Activated CD8-positive, alpha-beta memory T cell treated with anti-CD3 and anti-CD28 coated beads, Interleukin-2, amount 50 U/mL, for 1 hour (primary cell): Measurements from ENCODE around the gene ZSCAN25.
A peak's percentile ranks its signal among the peaks of the same experiment; 100 is the strongest.
"Not testable (repeated sequence)": the region's sequence is repeated elsewhere in the genome, so short reads cannot be mapped to it uniquely, and the experiment has no call there.

Source experiments
- DNase-seq: peaks from one replicate; pipeline ENCODE4 v3.0.0-alpha.2; 2020; ENCODE audit errors: extremely low read depth

ZSCAN25 gene

DNA sequence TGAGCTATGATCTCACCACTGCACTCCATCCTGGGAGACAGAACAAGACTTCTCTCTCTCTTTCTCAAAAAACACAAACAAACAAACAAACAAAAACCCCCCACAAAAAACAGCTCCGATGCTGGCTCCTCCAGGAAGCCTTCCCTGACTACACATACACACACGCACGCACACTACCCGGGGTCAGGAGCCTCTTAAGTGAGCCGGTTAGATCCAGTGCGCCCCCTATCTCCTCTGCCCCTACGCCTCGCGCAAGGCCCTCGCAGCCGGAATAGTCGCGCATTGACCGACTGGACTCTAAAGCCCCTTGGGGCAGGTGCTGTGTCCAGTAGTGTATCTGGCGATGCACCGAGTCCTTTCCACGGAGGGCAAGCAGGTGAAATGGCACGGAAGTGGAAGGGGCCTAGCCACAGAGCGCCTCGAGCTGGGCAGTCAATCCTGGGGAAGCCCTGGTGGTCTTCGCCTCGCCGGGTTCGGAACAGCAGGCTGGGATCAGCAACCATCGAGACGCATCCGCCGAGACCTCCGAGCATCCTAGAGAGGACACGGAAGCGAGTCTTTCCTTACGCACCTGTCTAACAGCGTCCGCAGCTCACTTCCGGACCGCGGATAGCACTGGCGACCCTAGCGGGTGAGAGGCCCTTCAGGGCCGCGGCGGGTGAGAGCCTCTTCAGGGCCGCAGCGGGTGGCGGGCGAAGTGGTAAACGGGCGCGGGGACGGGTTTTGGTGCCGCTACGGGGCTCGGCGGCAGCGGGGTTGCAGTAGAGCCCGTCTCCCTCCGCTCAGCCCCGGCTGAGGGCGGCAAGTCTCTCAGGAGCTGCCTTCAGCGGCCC, at the start of gene ZSCAN25:
ZSCAN25 (plus strand) TSS at position 588 of the 833 bp plus-strand sequence. CDS start 2,661 bp downstream, outside the sequence.
- DNase-seq = peak; percentile 59

DNA sequence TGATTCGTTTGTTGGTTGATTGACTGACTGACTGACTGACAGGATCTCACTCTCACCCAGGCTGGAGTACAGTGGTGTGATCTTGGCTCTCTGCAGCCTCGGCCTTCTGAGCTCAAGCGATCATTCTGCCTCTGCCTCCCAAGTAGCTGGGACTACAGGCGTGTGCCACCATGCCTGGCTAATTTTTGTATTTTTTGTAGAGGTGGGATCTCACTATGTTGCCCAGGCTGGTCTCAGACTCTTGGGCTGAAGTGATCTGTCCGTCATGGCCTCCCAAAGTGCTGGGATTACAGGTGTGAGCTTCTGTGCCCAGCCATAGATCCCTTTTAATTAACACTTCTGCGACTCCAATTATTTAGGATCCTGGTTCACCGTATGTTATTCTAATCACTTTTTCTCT, 48.0 kb upstream of the ZSCAN25 start:
- DNase-seq = not testable (repeated sequence)

DNA sequence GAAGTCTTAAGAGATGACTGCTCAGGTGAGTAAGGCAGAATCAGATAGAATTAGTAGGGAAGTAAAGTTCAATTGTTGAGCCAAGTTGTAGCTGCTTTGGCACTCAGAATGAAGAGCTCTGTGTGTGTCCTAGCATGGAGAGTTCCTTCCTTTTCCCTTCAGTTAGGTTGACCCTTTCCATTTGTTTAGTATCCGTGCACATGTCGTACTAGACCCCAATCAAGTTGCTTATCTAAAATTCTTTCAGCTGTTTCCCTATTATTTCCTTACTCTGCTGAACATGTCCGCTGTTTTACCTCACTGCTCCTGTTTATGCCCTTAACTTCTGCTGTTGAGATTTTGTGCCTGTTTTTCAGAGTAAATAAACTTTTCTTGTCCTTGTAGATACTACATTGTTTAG, 45.0 kb upstream of the ZSCAN25 start:
- no peak for DNase-seq

DNA sequence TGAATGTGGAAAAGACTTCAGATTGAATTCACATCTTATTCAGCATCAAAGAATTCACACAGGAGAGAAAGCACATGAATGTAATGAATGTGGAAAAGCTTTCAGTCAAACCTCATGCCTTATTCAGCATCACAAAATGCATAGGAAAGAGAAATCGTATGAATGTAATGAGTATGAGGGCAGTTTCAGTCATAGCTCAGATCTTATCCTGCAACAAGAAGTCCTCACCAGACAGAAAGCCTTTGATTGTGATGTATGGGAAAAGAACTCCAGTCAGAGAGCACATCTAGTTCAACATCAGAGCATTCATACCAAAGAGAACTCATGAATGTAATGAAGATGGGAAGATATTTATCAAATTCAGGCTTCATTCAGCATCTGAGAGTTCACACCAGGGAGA, 43.5 kb upstream of the ZSCAN25 start:
- DNase-seq = no peak

DNA sequence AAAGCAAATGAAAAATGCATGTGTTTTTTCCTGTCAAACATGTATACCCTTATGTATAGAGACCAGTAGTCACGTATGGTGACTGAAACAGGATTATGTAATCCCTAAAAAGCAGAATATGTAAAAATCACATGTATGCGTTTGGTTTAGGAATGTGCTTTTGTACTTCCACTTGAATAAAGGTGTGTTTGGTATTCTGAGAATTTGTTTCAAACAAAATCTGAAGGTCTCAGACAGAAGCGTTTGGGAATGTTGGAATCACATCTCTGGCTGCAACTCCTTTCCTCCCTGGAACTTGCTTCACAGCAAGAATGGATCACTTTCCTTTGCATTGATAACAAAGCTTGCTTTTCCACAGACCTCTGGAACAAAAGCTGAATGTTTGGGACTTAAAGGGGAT, 40.5 kb upstream of the ZSCAN25 start:
- no peak for DNase-seq

DNA sequence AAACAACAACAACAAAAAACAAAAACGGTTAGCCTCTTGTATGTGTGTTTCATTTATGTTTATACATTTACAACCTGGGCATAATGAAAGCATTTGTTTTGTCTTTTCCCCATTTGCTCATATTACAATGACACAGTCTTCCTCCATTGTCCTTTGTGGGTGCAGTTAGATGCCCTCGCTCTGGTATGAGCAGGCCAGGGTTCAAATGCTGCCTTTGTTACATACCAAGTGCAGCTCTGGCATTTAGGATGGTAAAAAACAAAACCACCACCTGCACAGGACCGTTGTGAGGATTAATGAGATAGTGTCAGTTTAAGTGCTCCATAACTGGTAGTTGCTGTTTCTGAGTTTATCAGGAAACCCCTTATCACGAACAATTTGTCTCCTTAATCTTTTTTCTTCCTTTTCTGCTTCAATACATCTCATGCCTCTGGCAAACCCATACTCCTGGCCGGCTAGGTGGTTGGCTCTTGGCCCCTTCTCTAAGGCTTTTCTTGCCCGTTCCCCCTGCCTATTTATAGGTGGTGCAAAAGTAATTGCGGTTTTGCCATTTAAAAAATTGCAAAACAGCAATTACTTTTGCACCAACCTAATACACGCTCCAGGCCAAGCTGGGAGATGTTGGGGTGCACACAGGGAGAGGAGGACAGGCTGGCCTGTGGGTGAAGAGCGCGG, 37.3 kb upstream of the ZSCAN25 start:
- no peak for DNase-seq

DNA sequence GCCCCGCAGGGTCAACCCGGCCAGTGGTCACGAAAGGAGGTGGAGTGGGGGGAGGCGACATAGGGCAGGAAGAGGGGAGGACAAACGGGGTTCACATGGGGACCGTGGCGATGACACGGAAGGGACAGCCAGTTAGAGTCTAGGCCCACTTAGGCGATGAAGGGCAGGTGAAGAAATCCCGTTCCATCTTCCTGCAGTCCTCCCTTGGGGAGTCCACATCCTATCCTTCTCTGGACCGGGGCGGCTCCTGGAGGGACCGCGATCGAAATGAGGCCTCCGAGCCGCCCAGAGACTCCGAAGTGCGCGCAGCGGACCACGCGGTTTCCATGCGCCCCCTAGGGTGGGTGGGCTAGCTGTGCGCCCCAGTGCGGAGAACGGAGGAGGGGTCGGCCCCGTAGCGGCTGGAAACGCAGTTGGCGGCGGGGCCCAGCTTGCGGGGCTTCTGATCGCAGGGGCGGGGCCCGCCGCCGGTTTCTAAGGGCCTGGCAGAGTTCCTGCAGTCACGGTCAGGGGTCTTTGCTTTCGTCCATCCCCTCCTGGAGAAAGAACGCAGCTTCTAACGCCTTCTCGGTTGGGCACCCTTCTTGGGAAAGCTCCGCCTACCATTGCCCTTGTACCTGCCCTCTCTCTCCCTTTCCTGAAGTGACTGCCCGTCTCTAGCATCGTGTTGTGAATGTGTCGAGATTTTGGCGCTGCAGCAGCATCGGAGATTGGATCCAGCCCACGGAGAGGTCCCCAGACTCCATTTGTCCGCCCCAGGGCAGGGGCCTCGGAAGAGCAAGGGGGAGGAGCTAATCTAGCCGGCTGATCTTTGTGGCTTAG, 36.6 kb upstream of the ZSCAN25 start:
- no peak for DNase-seq

DNA sequence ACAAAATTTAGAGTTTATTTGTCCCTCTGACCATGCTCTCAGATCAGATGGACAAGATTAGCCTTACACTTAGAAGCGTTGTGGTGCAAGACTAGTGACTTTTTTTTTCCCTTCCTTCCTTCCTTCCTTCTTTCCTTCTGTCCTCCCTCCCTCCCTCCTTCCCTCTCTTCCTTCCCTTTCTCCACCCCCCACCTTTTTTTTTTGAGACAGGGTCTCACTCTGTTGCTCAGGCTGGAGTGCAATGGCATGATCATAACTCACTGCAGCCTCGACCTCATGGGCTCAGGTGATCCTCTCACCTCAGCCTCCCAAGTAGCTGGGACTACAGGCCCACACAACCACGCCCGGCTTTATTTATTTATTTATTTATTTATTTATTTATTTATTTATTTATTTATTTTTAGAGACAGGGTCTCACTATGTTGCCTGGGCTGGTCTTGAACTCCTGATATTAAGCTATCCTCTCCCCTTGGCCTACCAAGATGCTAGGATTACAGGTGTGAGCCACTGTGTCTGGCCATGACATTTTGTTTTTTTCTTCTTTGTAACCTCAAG, 35.9 kb upstream of the ZSCAN25 start:
- DNase-seq = not testable (repeated sequence)

DNA sequence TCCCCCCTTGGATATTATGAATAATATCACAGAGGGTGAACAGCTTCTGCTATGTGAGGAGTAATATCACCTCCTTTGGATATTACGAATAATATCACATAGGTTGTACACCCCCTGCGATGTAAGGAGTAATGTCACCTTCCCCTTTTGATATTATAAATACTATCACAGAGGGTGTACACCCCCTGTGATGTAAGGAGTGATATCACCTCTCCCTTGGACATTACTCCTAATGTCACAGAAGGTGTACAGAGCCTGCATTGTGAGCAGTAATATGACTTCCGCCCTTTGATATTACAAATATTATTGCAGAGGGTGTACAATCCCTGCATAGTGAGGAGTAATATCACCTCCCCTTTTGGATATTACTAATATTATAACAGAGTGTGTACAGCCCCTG, 27.9 kb upstream of the ZSCAN25 start:
- no peak for DNase-seq

DNA sequence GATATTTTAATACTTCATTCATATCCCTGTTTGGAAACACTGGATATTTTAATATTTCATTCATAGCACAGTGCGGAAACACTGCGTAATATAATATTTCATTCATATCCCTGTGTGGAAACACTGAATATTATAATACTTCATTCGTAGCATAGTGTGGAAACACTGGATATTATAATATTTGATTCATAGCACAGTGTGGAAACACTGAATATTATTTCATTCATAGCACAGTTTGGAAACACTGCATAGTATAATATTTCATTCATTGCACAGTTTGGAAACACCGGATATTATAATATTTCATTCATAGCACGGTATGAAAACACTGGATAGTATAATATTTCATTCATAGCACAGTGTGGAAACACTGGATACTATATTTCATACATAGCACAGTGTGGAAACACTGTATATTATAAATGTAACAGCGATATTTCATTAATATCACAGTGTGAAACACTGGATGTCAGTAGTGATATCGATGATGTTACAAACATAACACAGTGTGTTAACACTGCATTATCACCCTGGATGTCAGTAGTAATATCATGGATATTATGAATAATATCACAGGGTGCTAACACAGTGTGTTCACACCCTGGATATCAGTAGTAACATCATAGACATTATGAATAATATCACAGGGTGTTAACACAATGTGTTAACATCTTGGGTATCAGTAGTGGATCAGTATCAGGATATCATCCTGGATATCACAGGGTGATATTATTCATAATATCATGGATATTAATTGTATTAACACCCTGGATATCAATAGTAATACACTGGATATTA, 21.6 kb upstream of the ZSCAN25 start:
- no peak for DNase-seq

DNA sequence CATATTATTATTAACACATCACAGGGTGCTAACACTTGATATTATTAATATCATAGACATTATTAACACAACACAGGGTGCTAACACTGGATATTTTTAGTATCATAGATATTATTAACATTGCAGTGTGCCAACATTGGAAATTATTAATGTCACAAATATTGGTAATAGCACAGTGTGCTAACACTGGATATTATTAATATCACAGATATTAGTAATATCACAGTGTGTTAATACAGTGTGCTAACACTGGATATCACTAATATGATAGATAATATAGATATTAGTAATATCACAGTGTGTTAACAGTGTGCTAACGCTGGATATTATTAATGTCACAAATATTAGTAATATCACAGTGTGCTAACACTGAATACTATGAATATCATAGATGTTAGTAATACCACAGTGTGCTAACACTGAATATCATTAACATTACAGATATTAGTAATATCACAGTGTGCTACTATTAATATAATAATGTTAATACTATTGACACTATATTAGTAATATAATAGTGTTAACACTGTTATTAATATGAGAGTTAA, 20.3 kb upstream of the ZSCAN25 start:
- DNase-seq = no peak

DNA sequence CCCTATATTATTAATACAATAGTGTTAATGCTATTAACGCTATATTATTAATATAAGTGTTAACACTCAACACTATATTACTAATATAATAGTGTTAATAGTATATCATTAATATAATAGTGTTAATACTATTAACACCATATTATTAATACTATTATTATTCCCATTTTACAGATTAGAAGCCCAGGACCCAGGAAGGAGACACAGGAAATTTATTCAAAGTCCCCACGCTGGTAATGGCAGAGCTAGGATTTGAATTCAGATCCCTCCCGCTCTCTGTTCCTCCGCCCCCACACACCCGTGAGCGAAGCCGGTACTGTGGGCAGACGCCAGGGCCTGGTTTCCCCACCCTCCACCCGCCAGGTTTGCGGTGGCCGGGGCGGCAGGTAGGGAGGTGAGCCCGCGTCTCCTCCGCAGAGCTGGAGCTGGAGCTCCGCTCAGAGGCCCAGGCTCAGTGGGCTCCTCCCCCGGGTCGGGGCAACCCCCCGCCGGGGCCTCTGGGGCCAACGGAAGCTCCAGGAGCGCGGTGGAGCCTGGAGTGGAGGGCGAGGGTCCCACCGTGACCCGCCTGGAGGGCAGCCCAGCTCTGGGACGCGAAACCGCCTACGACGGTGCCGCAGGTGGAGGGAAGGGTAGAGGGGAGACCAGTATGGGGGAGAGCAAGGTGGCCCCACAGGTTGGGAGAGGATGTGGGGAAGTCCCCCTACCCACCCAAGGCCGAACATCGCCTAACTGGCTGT, 18.8 kb upstream of the ZSCAN25 start, which contains the start of gene TMEM225B:
TMEM225B (plus strand) TSS at position 506 of the 740 bp plus-strand sequence. CDS start 6,122 bp downstream, outside the sequence.
- DNase-seq = no peak

DNA sequence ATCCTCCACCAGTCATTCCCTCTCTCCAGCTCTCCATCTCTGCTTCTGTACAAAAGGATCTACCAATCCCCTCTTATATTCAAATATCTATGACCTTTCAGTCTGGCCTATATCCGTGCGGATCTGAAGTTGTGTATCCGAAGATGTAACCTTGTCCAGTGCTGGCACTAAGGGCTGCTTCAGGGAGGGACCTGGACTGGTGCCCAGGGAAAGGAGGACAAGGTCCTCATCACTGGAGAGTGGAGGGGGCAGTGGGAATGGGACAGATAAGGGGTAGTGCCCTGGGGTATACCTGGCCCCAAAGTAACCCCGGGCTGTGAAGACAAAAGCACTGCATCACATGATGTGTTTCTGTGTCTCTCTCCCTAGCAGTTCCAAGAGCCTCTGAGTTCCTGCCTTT, 16.9 kb upstream of the ZSCAN25 start:
- no peak for DNase-seq

DNA sequence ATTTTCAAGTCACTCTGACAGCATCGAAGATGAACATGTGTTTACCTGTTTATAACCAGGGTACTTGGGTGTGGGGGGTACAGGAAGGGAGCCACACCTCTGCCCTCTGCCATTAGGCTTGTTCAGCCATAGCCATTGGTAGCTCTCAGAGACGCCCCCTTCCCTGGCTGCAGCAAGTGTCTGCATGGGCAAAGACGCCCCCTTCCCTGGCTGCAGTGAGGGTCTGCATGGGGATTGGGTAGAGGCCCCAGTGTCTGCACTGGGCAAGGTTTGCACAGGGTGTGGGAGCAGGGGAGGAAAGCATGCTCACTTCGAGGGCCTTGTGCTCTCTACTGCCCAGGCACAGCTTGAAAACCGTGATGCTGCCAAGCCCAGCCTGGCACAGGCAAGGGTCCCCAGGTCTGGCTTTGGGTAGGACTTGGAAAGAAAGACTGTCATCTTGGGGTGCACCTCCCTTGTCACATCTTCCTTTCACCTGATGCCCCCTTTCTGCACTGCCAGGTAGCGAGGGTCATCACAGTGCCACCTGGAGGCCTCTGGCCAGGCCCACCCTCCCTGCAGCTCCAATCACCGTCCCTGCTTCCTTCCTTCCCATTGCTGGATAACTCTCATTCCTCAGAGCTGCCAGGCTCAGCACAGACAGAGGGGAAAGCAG, 15.0 kb upstream of the ZSCAN25 start:
- no peak for DNase-seq

DNA sequence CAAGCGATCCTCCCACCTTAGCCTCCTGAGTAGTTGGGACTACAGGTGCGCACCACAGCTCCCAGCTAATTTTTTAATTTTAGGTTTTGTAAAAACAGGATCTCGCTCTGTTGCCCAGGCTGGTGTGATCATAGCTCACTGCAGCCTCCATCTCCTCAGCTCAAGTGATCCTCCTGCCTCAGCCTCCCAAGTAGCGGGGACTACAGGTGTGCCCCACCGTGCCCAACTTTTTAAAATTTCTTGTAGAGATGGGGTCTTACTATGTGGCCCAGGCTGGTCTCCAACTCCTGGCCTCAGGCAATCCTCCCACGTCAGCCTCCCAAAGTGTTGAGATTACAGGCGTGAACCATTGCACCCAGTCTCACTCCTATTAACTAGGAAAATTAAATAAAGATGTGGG, 11.2 kb upstream of the ZSCAN25 start:
- DNase-seq = no peak

DNA sequence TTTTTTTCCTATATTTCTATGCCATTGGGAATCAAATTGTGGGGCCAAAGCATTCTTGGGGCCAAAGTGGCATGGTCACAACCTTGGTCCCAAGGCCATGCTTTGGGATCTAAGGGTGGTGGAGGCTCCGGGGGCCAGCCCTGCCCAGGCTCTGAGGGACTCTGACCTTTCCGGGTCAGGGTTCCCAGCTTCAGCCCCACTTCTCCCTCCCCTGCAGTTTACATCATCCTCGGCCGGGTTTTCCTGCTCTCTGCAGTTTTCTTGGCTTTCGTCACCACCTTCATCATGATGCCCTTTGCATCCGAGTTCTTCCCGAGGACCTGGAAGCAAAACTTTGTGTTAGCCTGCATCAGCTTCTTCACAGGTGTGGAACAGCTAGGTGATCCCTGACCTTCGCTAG, 10.2 kb upstream of the ZSCAN25 start:
- DNase-seq = no peak

DNA sequence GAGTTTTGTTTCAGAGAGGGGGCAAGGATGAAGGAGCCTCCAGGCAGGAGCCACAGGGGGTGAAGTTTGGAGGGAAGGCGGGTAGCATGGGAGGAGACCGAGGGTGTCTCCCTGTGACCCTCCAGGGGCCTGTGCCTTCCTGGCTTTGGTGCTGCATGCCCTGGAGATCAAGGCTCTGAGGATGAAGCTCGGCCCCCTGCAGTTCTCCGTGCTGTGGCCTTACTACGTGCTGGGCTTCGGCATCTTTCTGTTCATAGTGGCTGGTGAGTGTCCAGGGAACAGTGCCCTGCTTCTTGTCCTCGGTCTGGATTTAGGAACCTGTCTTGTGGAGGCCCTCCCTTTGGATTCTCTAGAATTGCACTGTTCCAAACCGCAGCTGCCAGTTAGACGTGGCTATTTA, 9.2 kb upstream of the ZSCAN25 start:
- DNase-seq = no peak

DNA sequence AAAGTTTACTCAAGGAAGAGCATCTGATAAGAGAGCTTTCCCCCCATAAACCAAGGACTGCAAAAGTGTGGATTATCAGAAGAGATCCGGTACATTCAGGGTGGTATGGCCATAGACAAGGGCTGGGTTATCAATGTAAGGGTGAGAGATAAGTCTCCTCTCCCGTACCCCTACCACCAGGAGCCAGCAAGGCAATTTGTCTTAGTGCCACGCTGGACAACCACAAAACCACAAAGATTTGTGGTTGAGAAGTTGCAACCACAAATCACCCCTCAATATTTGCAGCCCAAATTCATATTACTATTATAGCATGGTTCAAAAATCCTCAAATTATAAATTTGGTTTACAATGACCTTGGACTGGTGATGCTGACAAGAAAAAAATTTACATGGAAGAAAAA, 2.3 kb upstream of the ZSCAN25 start:
- no peak for DNase-seq

DNA sequence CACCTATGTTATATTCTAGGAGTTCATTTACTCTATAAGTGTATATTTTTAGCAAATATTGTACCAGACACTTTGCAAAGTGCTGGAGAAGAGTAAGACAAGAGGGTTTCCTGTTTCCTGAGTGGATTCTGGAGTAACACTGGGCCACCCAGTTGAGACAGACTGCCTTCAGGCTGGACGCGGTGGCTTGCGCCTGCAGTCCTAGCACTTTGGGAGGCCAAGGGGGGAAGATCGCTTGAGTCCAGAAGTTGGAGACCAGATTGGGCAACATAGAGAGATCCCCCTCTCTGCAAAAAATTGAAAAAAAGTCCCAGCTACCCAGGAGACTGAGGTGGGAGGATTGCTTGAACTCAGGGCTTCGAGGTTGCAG, 772 bp upstream of the ZSCAN25 start:
- no peak for DNase-seq
